Measurements from ENCODE around the gene TNFAIP8L3.

TNFAIP8L3 gene

DNA sequence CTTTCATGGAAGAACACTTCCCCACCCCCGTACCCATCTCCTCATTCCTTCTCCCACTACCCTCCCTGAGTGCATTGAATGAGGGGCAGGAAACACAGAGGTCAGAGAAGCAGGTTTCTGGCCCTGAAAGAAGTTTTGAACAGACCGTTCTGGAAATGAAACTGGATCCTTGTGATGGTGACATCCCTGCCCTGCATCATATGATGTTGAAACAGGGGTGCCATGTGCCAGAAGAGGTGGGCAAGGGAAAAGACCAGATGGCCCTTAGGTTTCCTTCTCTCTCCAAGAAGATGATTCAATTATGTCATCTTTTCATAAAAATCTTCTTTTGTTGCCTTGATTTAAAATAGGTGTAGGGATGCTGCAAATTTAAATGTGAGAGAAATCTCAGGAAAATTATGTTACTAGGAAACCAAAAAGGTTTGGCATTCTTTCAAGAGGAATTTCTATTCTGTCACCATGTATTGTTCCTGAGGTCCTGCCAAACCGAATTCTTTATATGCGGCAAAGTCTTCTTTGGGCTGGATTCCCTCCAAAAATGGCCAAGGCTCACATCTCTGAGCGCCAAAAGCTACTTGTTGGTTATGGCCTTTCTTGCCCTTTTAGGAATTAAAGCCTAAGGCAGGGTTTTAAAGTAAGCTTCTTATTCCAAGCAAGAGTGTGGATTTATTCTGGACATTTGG lies 19.9 kb upstream of the TNFAIP8L3 start:
- DNase-seq = peak; percentile 66 to 76 (median 73)

DNA sequence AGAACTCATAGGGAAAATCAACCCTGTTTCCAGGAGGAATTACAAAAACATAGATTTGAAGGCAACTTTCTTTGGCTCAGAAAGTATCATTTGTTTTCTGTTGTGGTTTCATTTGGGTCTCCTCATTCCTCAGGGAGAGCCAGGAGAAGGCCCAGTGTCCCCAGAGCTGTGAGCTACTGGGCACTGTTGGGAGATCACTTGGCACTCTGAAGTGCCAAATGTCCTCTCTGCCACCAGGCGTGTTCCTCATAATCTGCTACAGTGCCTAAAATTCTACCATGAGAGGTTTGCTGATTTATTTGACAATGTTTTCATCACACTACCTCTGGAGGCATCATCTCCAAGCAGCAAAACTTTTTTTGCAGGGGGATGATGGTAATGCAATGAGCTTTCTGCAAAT lies 17.4 kb upstream of the TNFAIP8L3 start:
- no peak for DNase-seq

- no peak for DNase-seq
These were observed 16.4 kb upstream of the TNFAIP8L3 start for GRCh38 chr15:51111061-51111460.

DNA sequence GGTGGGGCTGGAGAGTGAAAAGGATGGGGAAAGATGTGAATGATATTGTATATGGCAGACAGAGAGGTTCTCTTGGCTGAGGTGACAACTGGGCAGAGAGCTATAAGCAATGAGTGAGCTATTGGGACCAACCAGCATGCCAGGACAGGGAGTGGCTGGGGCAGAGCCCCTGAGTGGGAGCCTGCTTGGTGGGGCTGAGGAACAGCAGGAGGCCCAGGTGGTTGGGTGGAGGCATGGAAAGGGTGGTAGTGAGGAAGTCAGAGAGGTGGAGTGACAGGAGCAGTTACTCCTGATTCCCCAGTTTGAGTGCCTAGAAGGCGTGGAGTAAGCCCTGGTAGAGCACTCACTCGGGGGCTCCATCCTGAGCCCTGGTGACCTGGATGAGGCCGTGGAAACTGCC lies 15.5 kb upstream of the TNFAIP8L3 start:
- no peak for DNase-seq

GRCh38 chr15:51108933-51109550 lies 14.3 kb upstream of the TNFAIP8L3 start:
- DNase-seq = peak; percentile 32 to 55 (median 45)

- DNase-seq = no peak
These were observed 12.9 kb upstream of the TNFAIP8L3 start for GRCh38 chr15:51107612-51108011.

- no peak for DNase-seq
These were observed 11.8 kb upstream of the TNFAIP8L3 start for GRCh38 chr15:51106481-51106880.

- DNase-seq = no peak
These were observed 10.8 kb upstream of the TNFAIP8L3 start for GRCh38 chr15:51105430-51106016.

DNA sequence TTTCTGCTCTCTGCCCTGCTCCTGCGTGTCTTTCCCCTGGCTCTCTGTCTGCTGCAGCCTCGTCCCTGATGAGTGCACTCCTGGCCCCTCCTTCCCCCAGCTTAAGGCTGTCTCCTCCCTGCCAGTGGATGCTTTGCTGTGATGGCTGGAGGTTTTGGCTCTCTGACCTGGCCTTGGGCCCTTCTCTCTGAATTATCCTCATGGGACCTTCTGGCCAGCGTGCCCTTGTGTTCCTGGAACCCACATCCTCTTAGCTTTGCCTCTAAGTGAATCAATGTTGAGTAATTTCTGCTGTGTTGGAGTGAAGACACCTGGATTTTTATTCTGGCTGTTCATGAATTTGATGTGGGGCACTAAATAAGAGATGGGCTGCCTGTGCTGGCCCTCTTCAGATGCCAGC lies 9.8 kb upstream of the TNFAIP8L3 start:
- no peak for DNase-seq

- peak in 2 of 3 donors; percentile 38 to 39 for DNase-seq
These were observed 8.6 kb upstream of the TNFAIP8L3 start for GRCh38 chr15:51103330-51103729.

DNA sequence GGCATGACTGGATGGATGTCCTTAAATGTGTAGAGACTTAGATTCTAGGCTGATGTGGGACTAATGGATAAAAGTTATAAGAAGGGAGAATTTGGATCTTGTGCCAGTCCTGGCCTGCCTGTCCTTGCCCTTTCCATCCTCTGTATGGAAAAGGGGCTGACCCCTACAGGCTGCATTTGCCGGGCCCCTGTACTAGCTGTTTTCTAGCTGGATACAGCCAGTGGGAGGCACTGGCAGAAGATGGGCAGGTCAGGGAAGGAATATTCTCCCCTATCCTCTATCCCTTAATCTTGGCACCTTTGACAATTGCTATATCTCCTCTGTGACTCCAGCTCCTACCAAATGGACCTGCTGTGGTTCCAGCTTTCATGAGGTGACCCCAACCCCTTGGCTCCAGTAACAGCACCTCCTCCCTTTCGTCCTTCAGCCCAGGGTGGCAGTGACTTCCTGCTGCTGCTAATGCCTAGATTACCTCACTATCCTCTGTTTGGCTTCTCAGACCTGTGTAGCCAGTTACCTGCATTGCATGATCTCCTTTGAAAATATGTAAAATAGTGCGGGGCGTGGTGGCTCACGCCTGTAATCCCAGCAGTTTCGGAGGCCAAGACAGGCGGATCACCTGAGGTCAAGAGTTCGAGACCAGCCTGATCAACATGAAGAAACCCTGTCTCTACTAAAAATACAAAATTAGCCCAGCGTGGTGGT lies 6.2 kb upstream of the TNFAIP8L3 start:
- DNase-seq = no peak

GRCh38 chr15:51099185-51099584 lies 4.5 kb upstream of the TNFAIP8L3 start:
- no peak for DNase-seq

DNA sequence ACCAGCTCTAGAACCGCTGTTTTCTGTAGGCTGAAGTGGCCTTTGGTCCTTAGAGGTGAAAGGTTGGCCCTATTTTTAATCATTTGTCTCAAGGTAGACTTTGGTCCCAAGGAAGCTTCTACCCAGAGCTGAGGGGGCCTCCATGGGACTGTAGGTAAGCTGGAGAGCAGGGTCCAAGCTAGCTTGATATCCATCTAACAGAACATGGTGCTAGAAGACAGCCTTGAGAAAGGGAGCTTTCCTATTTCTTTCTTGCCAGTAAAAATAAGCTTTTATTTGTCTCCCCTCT lies 3.6 kb upstream of the TNFAIP8L3 start:
- no peak for DNase-seq

GRCh38 chr15:51097553-51098330 lies 3.0 kb upstream of the TNFAIP8L3 start:
- peak; percentile 59 to 76 (median 70) for DNase-seq

GRCh38 chr15:51096976-51097375 lies 2.3 kb upstream of the TNFAIP8L3 start:
- DNase-seq = peak in 1 of 3 donors; percentile 39

GRCh38 chr15:51095681-51096331 lies 1.1 kb upstream of the TNFAIP8L3 start:
- no peak for DNase-seq

GRCh38 chr15:51093839-51094605 lies 684 bp downstream of the TNFAIP8L3 start:
- DNase-seq = peak in 2 of 3 donors; percentile 25 to 52

DNA sequence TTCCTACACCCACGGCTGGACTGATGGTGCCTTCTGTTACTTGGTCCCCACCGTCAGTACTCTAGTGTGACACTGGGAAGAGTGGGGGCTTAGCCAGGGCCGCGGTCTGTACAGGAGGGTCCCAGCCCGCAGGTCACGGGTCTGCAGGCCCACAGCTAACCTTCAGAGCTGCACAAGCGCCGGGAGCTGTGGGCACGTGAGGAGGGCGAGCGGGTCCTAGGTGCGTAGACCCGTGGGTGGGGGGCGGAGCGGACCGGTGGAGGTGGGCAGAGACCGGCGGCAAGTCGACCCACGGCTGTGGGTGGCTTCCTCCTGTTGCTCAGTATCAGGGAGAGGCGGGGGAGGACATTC lies 1.2 kb downstream of the TNFAIP8L3 start:
- no peak for DNase-seq

DNA sequence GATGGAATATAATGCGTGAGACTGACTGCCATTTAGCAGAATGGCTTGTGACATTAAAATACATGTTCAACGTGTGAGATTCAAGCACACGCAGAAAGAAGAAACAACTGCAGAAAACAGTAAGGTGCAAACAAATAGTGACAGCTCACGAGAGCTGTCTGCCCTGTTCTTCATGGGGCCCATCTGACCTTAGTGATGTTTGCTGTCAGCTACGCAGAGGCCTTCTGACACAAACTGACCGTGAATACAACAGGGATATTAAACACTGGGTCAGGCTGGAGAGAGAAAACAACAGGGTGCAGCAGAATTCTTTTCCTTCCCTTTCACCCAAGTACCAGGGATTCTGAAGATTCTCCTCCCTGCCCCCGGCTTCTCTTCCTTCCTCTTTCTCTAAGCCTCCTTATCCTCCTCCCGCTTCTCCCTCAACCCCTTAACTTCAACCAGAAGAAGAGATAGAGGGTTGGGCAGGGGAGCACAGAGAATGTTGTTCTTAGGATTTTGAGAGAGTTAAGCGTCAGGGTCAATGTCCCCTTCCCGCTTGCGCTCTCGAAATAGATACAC lies 2.1 kb downstream of the TNFAIP8L3 start:
- peak; percentile 46 to 52 (median 49) for DNase-seq

DNA sequence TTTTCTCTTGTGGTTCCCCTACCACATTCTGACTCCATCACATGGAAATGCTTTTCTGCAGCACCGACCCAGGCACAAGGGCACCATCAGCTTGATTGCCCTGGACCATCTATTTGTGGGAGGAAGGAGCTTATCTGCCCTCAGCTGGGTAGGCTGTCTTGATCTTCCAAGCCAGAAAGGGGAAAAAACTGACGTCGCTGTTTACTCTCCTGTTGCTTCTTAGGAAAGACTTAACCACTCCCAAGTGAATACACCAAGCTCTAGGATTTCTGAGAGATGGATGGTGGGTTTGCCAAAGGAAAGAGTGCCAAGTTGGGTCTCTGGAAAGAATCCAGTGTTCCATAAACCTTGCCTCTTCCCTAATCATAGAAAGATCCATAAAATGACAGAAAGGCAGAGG lies 4.0 kb downstream of the TNFAIP8L3 start:
- DNase-seq = no peak

DNA sequence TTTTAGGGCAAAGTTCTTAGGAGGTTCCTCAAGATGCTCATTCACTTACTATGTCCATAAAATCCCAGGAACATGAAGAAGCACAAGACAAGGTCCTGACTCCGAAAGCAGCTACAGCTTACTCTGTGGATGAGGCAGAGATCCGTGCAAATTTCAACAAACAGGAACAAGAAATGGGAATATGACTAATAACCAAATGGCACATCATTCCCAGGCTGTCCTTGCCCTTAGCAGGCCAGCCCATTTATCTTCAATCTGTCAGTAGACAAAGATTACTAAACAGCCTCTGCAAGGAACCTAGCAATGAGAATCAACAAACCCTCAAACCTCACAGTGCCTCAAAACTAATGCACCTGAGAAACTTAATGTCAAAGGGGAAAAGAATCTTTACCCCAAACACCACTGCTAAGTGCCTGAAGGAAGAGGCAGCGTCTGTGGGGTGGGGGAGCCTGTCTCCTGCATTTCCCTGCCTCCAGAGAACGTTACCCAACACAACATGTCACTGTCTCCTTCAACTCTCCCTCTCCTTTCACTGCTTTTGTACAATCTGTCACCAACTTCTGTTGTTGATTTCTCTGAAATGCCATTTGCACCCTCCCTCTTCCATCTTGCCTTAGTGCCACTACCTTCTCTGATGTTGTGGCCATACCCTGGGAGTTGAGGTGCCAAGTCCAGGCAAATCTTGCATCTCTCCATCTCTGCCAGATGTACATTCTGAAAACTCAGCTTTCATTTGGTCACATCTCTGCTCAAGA lies 4.8 kb downstream of the TNFAIP8L3 start:
- DNase-seq = no peak

Measured in suppressor macrophage treated with lipopolysaccharide for 1 hour (primary cell).